HEK293T (cell line): ENCODE measurements around the gene PLA2R1.
"Not testable (repeated sequence)": the region's sequence is repeated elsewhere in the genome, so short reads cannot be mapped to it uniquely, and the experiment has no call there.

Source experiments
- CTCF ChIA-PET: fragments of 350-600 bp; formaldehyde crosslinking; extraction: SDS; loops from one replicate; lab custom pipeline; 2021; ENCODE audit warnings: antibody characterized with exemption, inconsistent platforms; lab: Yijun Ruan, JAX
- POLR2A ChIA-PET: fragments of 350-600 bp; formaldehyde crosslinking; extraction: SDS; loops from one replicate; lab custom pipeline; 2020; ENCODE audit warnings: antibody characterized with exemption, inconsistent platforms; lab: Yijun Ruan, JAX
- DNase-seq: peaks from one replicate; pipeline ENCODE4 v3.0.0; 2012; ENCODE audit warnings: mixed read lengths; ENCODE audit errors: extremely low spot score
- ARNT ChIP-seq: fragments of 450-650 bp; IDR thresholded peaks from 2 replicates; pipeline ENCODE4 v1.6.1; 2017; ENCODE audit warnings: mild to moderate bottlenecking
- BHLHE40 ChIP-seq: fragments of 450-650 bp; IDR thresholded peaks from 2 replicates; pipeline ENCODE4 v1.6.1; 2016; ENCODE audit warnings: mild to moderate bottlenecking, moderate library complexity, borderline replicate concordance
- CTBP1 ChIP-seq: fragments of 450-650 bp; IDR thresholded peaks from 2 replicates; pipeline ENCODE4 v1.6.1; 2016; ENCODE audit warnings: borderline replicate concordance
- ELF4 ChIP-seq: fragments of 450-650 bp; IDR thresholded peaks from 2 replicates; pipeline ENCODE4 v1.6.1; 2017; ENCODE audit warnings: antibody characterized with exemption
- FOXA1 ChIP-seq: fragments of 450-650 bp; IDR thresholded peaks from 2 replicates; pipeline ENCODE4 v1.6.1; 2016; ENCODE audit warnings: mild to moderate bottlenecking
- FOXK2 ChIP-seq: fragments of 450-650 bp; IDR thresholded peaks from 2 replicates; pipeline ENCODE4 v1.6.1; 2016; ENCODE audit warnings: mild to moderate bottlenecking
- FOXM1 ChIP-seq: fragments of 450-650 bp; IDR thresholded peaks from 2 replicates; pipeline ENCODE4 v1.6.1; 2017; ENCODE audit warnings: mild to moderate bottlenecking, borderline replicate concordance
- HDGF ChIP-seq: fragments of 450-650 bp; IDR thresholded peaks from 2 replicates; pipeline ENCODE4 v1.6.1; 2017; ENCODE audit warnings: antibody characterized with exemption, borderline replicate concordance
- L3MBTL2 ChIP-seq: fragments of 450-650 bp; conservative IDR thresholded peaks from 2 replicates; pipeline ENCODE4 v1.6.1; 2016; ENCODE audit warnings: mild to moderate bottlenecking
- LEF1 ChIP-seq: fragments of 450-650 bp; IDR thresholded peaks from 2 replicates; pipeline ENCODE4 v1.6.1; 2017; ENCODE audit warnings: mild to moderate bottlenecking, borderline replicate concordance
- NFRKB ChIP-seq: fragments of 450-650 bp; IDR thresholded peaks from 2 replicates; pipeline ENCODE4 v1.6.1; 2016; ENCODE audit warnings: mild to moderate bottlenecking, moderate library complexity
- PKNOX1 ChIP-seq: fragments of 450-650 bp; IDR thresholded peaks from 2 replicates; pipeline ENCODE4 v1.6.1; 2016
- SP1 ChIP-seq: fragments of 450-650 bp; IDR thresholded peaks from 2 replicates; pipeline ENCODE4 v1.6.1; 2017
- SUZ12 ChIP-seq: fragments of 450-650 bp; IDR thresholded peaks from 2 replicates; pipeline ENCODE4 v1.6.1; 2016; ENCODE audit warnings: mild to moderate bottlenecking
- TARDBP ChIP-seq: fragments of 450-650 bp; IDR thresholded peaks from 2 replicates; pipeline ENCODE4 v1.6.1; 2016
- ZNF384 ChIP-seq: fragments of 450-650 bp; IDR thresholded peaks from 2 replicates; pipeline ENCODE4 v1.6.1; 2016

Gene PLA2R1

DNA sequence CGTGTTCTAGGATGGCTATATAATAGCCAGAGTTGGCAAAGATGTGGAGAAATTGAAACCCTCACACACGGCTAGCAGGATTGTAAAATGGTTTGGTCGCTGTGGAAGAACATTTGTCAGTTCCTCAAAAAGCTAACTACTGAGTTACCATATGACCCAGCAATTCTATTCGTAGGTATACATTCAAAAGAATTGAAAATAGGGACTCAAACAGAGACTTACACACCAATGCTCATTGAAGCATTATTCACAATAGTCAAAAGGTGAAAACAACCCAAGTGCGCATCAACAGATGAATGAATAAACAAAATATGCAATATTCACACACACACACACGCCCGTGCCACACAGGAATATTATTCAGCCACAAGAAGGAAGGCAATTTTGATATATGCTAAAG lies 98.7 kb downstream of the PLA2R1 start:
- CTCF ChIA-PET = no interaction called here
- no peak for DNase-seq
- POLR2A ChIA-PET = no interaction called here
- TF ChIP-seq FOXK2 = no peak
- no peak for TF ChIP-seq ELF4
- TF ChIP-seq PKNOX1 = no peak
- no peak for TF ChIP-seq ARNT
- TF ChIP-seq NFRKB = no peak
- no peak for TF ChIP-seq L3MBTL2
- no peak for TF ChIP-seq SP1

DNA sequence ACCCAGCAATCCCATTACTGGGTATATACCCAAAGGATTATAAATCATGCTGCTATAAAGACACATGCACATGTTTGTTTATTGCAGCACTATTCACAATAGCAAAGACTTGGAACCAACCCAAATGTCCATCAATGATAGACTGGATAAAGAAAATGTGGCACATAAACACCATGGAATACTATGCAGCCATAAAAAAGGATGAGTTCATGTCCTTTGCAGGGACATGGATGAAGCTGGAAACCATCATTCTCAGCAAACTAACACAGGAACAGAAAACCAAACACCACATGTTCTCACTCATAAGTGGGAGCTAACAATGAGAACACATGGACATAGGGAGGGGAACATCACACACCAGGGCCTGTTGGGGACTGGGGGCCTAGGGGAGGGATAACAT lies 99.9 kb downstream of the PLA2R1 start:
- CTCF ChIA-PET, POLR2A ChIA-PET, DNase-seq: not testable (repeated sequence)

DNA sequence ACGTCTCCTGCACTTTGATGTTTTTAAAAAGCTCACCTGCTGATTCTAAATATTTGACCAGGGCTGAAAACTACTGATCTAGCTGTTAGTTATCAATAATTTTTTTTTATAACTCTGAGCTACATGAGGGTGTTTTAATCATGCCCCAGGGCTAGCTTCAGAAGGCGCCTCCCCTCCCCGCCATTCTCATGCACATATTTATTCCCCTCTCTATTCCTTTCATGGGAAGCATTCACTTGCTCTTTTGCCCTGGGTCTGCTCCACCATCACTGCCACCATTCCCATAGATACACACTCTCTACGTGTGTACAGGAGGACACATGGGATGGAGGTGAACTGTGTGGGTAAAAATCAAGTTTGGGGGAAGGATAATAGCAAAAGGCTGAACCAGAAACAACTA lies 101.0 kb downstream of the PLA2R1 start:
- ChIA-PET POLR2A (no interaction called here), CTCF (no interaction called here)
- TF ChIP-seq PKNOX1 (no peak), ZNF384 (no peak), ELF4 (no peak), SUZ12 (no peak), ARNT (no peak), L3MBTL2 (no peak), TARDBP (no peak), BHLHE40 (no peak), FOXK2 (no peak), NFRKB (no peak), HDGF (no peak), SP1 (no peak), CTBP1 (no peak), FOXM1 (no peak), FOXA1 (no peak), LEF1 (no peak)
- no peak for DNase-seq

GRCh38 chr2:159961037-159961436 lies 101.4 kb downstream of the PLA2R1 start:
- ChIA-PET CTCF (no interaction called here), POLR2A (no interaction called here)
- DNase-seq = no peak
- no peak for TF ChIP-seq CTBP1
- TF ChIP-seq BHLHE40 = no peak
- no peak for TF ChIP-seq ARNT
- TF ChIP-seq SP1 = no peak
- no peak for TF ChIP-seq FOXM1
- TF ChIP-seq LEF1 = no peak
- TF ChIP-seq NFRKB = no peak
- TF ChIP-seq L3MBTL2 = no peak
- no peak for TF ChIP-seq HDGF
- no peak for TF ChIP-seq PKNOX1
- no peak for TF ChIP-seq ZNF384
- TF ChIP-seq ELF4 = no peak
- TF ChIP-seq FOXA1 = no peak
- no peak for TF ChIP-seq TARDBP
- no peak for TF ChIP-seq FOXK2
- no peak for TF ChIP-seq SUZ12

DNA sequence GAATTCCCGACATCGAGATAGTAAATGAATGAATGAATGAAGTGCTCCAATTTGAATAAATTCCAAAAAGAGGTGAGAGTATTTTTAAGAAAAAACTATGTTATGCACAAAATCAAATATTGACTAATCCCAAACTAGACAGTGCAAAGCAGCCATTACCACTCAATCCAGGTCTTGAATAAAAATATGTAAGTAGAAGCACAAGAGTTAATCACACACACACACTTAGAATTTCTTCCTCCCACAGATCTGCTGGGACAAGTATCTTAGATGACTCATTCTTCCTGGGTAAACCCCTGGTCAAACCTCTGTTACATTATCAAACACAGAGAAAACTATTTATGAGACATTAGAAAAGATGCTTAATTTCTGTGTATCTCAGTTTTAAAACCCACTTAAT lies 102.0 kb downstream of the PLA2R1 start:
- DNase-seq = no peak
- ChIA-PET POLR2A (no interaction called here), CTCF (no interaction called here)
- no peak for TF ChIP-seq FOXA1
- no peak for TF ChIP-seq ARNT
- no peak for TF ChIP-seq NFRKB
- TF ChIP-seq HDGF = no peak
- TF ChIP-seq ELF4 = no peak
- no peak for TF ChIP-seq TARDBP
- no peak for TF ChIP-seq FOXM1
- TF ChIP-seq CTBP1 = no peak
- no peak for TF ChIP-seq PKNOX1
- TF ChIP-seq FOXK2 = no peak
- TF ChIP-seq LEF1 = no peak
- TF ChIP-seq SUZ12 = no peak
- TF ChIP-seq L3MBTL2 = no peak
- TF ChIP-seq ZNF384 = no peak
- TF ChIP-seq SP1 = no peak
- TF ChIP-seq BHLHE40 = no peak

DNA sequence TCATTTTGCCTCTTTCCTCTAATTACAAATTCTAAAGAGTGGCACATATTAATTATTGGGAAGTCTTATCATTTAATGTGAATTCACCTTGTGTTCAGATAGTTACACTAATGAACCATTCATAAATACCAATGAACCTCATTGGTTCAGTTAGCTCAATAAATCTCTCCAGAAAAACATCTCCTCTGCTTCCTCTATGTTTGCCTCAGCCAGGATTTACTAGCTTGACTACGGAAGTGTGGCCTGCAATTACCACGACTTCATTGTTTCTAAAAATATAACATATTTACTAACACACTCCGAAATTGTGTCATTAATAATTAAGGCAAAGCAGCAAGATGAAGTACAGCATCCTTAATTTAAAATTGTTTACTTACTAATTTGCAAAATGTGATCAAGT lies 103.3 kb downstream of the PLA2R1 start:
- ChIA-PET CTCF (no interaction called here), POLR2A (no interaction called here)
- DNase-seq = no peak
- no peak for TF ChIP-seq TARDBP
- no peak for TF ChIP-seq LEF1
- TF ChIP-seq L3MBTL2 = no peak
- no peak for TF ChIP-seq ZNF384
